Measurements from ENCODE around the gene GTF3C5.

GRCh38 chr9:132986640-132987620 is 43.9 kb upstream of the GTF3C5 start:
- TF ChIP-seq CTCF (conservative IDR thresholded peaks at IDR 0.05; ENCODE audit: low read length) (no peak), EZH2phosphoT487 (IDR thresholded peaks at IDR 0.05; ENCODE audit: borderline replicate concordance) (no peak)

All from Loucy (cell line).